GM19238 (cell line): ENCODE measurements around the gene MPPED2.

ENCODE experiments used
- DNase-seq: peaks from one replicate; pipeline ENCODE4 v3.0.0; 2011; ENCODE audit warnings: low spot score; ENCODE audit not compliant: insufficient read length

MPPED2 gene

GRCh38 chr11:30535818-30536217, 50.3 kb downstream of the MPPED2 start:
- DNase-seq, result no peak

- DNase-seq, result no peak
Observed at GRCh38 chr11:30533445-30533947, 52.7 kb downstream of the MPPED2 start.

- no peak for DNase-seq
Observed at GRCh38 chr11:30527566-30527965, 58.6 kb downstream of the MPPED2 start.

- no peak for DNase-seq
Observed at GRCh38 chr11:30526558-30526957, 59.6 kb downstream of the MPPED2 start.

GRCh38 chr11:30522536-30523243, 63.5 kb downstream of the MPPED2 start:
- no peak for DNase-seq

- DNase-seq, result no peak
Observed at GRCh38 chr11:30521297-30522071, 64.7 kb downstream of the MPPED2 start.

GRCh38 chr11:30513087-30513486, 73.1 kb downstream of the MPPED2 start:
- no peak for DNase-seq

GRCh38 chr11:30511408-30511807, 74.7 kb downstream of the MPPED2 start:
- no peak for DNase-seq

- no peak for DNase-seq
Observed at GRCh38 chr11:30510750-30511149, 75.4 kb downstream of the MPPED2 start.

GRCh38 chr11:30509364-30509763, 76.8 kb downstream of the MPPED2 start:
- DNase-seq, result no peak

- DNase-seq, result no peak
Observed at GRCh38 chr11:30508594-30508993, 77.6 kb downstream of the MPPED2 start.

GRCh38 chr11:30505603-30506002, 80.5 kb downstream of the MPPED2 start:
- no peak for DNase-seq

- no peak for DNase-seq
Observed at GRCh38 chr11:30504468-30504867, 81.7 kb downstream of the MPPED2 start.

GRCh38 chr11:30503156-30503555, 83.0 kb downstream of the MPPED2 start:
- no peak for DNase-seq

- DNase-seq, result no peak
Observed at GRCh38 chr11:30502305-30502704, 83.8 kb downstream of the MPPED2 start.

- DNase-seq, result no peak
Observed at GRCh38 chr11:30501744-30502143, 84.4 kb downstream of the MPPED2 start.

GRCh38 chr11:30499940-30500339, 86.2 kb downstream of the MPPED2 start:
- DNase-seq, result no peak

- DNase-seq, result no peak
Observed at GRCh38 chr11:30497600-30497999, 88.6 kb downstream of the MPPED2 start.

- no peak for DNase-seq
Observed at GRCh38 chr11:30496935-30497334, 89.2 kb downstream of the MPPED2 start.

GRCh38 chr11:30495437-30495836, 90.7 kb downstream of the MPPED2 start:
- no peak for DNase-seq

- DNase-seq, result no peak
Observed at GRCh38 chr11:30489511-30489910, 96.6 kb downstream of the MPPED2 start.

- DNase-seq, result no peak
Observed at GRCh38 chr11:30489076-30489475, 97.1 kb downstream of the MPPED2 start.
